ENCODE measurements around the gene TTC22.

The TTC22 gene

DNA sequence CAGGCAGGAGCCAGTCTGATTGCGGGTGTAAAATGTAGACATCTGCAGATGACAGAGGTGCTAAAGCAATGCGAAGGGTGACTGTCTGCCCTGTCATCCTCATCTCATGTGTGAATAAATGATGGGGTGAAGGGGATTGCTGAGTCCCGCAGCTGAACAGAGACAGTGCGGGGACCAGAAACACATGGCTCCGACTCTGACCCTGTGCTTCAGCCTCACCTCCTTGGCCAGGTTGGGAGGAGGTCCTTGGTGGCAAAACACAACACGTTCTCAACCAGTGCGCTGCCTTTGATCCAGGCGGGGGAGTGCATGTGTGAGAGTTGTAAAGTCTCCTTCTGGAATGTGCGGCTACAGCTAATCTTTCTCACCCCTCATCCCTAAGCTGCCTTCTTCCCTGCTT is 32.0 kb upstream of the TTC22 start:
- DNase-seq: no peak

DNA sequence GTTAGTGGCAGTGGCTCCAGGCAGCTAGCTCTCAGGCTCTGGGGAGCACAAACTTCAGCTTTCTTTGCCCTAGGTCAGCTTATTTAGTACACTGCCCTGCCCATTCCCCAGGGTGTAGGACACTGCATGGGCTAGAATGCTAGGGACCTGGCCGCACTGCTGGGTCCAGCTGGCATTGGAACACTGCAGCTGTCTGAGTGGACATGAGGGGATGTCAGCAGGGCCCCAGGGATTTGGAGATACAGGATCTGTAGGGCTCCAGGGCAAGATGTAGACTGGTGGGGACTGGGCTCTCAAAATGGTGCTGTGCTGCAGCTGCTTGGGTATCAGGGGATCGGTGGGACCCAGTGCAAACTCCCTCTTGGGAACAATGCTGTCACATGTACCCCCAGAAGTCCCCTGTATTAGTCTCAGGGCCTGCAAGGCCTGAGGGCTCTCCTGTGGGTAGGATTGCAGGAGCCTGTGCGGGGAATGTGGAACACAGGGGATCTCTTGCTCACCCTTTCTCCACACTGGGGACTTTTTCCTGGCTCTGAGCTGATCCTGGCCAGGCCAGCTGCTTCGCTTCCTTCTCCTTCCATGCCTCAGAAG is 25.2 kb upstream of the TTC22 start:
- no peak for DNase-seq

DNA sequence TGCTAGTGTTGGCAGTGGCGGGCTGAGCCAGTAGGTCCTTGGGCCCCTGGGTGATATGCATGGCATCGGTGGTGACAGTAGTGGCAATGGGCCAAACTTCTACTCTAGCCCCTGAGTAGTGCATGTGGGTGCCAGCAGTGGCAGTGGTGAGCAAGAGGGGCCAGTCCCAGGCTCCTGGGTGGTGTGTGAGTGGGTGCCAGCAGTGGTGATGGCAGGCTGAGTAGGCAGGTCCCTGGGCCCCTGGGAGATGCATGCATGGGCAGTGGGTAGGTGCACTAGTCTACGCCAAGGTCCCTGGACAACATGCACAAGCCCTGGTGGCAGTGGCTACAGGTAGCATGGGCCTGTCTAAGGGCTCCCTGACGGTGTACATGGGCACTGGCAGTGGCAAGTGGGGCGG is 24.6 kb upstream of the TTC22 start:
- no peak for DNase-seq

DNA sequence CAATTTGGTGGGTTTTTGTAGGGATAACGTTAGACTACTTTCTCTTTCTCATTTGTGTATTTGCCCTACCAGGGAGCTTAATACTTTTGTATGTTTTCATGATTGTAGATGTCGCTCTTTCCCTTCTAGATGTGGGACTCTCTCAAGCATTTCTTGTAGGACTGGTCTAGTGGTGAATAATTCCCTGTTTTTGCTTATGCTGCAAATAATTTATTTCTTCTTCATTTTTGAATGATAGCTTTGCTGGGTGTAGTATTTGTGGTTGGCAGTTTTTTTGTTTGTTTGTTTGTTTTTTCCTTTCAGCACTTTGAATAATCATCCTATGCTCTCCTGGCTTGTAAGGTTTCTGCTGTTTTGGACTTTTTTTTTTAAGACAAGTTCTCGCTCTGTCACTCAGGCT is 22.5 kb upstream of the TTC22 start:
- DNase-seq: no peak

DNA sequence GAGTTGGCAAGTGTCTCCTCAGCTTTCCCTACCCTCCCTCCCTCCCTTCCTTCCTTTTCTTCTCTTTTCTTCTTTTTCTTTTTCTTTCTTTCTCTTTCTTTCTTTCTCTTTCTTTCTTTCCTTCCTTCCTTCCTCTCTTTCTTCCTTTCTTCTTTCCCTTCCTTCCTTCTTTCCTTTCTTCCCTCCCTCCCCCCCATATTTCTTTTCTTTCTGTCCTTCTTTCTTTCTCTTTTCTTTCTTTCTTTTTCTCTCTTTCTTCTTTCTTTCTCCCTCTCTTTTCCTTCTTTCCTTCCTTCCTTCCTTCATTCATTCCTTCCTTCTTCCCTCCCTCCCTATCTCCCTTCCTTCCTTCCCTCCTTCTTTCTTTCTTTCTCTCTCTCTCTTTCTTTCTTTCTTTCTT is 18.6 kb upstream of the TTC22 start:
- DNase-seq: no peak

DNA sequence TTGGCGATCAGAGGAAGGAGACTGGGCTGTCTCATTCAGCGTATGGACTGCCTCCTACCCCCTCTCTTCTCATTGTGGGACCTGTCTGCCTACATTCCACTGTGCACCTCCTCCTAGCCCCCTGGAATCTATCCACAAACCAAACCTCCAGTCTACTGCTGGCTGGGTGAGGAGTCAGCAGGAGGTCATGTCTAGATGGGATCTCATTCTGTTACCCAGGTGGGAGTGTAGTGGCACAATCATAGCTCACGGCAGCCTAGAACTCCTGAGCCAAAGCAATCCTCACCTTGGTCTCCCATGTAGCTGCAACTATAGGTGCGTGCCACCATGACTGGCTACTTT is 18.0 kb upstream of the TTC22 start:
- DNase-seq: no peak

DNA sequence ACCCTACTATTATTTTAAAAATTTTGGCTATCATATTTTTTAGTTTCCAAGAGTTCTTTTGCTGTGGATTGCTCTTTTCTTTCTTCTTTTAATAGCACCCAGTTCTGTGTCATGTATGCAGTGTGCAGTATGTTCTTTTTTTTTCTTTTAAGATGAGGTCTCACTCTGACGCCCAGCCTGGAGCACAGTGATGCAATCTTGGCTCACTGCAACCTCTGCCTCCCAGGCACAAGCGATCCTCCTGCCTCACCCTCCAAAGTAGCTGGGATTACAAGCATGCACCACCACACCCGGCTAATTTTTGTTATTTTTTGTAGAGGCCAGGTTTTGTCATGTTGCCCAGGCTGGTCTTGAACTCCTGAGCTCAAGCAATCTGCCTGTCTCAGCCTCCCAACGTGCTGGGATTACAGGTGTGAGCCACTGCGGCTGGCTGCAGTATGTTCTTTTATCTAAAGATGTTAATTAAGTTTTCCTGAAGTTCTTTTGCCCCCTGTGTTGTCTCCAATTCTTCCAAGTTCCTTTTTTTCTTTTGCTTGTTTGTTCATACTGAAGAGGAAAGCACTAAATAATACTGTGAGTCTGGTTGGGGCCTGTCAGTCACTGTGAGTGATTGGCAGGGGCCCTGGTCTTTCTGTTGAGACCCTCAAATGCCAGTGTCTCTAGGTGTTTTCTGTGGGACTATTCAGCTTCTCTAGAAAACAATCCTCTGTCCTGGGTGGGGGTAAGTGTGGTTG is 17.5 kb upstream of the TTC22 start:
- DNase-seq: no peak

DNA sequence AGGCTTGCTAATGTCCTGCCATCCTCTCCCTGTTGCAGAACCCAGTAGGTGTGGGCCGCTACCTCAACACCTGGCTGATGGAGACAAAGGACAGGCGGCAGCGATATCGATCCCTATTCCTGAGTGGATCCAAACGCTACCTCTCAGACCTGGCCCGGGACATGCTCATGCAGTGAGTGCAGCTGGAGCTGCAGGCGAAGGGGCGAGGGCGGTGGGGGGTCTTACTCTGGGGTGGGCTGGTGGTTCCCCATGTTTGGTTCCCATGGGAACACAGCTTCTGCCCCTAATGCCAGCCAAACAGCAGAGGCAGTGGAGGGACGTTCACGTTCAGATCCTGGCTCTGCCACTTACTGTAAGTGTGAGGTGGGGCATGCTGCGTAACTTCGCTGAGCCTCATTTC is 15.8 kb upstream of the TTC22 start:
- DNase-seq: no peak

DNA sequence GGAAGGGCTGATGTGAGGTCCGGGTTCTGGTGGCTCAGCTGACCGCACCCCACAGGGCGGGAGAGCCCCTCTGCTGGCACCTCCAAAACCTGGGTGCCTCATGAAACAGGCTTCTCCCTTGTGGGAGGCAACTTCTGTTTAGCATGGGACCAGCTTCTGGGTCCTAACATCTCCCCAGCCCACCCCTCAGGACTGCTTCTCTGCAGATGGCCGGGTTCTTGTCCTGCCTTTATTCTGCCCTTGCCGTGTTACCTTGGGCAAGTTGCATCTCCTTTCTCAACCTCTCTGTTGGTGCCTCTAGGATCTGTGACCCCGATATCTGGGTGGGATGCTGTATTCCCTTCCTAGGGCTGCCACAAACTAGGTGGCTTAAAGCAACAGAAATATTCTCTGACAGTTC is 15.0 kb upstream of the TTC22 start:
- DNase-seq: no peak

DNA sequence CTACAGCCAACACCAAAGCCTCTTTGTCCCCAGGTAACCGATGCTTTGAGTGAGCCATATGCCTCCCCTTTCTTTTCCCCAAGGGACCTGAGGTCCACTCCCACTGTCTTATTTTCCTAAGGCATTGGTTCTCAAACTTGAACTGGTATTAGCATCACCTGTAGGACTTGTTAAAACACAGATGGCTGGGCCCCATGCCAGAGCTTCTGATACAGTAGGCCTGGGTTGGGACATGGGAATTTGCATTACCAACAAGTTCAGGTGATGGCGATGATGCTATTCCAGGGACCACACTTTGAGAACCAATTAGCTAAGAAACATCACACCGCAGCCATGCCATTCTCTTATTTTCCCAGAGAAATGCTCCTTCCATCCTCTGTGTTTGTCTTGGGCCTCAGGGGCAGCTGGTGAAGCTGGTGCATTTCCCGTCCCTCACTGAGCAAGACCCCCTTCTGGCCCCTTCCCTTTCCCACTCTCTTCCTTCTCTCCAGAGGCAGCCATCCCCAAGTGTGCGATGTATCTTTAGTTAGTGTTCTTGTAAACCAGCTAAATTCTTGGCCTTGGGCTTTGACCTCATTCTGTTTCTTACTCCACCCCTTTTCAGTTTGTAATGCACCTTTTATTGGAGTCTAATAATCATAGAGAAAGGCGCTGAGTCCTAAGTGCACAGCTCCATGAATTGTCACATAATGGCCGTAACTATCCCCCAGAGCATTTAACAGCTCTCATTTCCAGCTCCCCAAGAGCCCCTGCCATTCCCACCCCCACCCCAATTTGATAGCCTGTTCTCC is 14.2 kb upstream of the TTC22 start:
- DNase-seq: no peak

DNA sequence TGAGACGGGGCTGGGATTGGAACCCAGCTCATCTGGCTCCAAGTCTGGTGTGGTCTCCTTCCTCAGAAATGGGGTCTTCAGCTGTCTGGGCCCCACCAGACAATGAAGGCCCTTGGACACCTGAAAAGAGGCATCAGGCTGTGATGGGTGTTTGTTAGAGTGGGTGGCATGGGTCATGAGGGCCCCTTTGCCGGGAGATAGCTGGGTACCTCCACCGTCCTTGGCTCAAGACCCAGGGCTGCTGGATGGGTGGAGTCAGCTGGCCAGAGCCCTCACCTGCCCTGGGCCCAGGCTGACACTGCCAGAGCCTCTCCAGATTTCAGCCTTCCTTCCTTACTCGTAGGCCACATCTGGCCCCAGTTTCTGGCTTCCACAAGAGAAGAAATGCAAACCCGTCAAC is 13.4 kb upstream of the TTC22 start:
- no peak for DNase-seq

DNA sequence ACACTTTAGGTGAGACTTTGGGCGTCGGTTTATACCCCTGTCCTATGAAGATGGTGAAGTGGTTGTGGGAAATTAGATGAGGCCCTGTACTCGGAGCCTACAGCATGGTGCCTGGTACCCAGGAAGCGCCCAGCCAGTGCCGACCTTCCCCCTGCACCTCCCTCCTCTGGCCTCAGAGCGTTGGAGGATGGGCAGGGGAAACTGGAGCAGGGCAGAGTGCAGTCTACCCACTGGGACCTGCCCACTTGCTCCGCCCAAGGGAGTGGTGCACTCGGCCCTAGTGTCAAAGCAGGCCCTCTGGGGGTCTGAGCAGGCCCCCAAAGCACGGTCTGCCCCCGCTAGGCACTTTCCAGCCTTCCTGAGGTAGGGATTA is 13.0 kb upstream of the TTC22 start:
- DNase-seq: peak; percentile 55

DNA sequence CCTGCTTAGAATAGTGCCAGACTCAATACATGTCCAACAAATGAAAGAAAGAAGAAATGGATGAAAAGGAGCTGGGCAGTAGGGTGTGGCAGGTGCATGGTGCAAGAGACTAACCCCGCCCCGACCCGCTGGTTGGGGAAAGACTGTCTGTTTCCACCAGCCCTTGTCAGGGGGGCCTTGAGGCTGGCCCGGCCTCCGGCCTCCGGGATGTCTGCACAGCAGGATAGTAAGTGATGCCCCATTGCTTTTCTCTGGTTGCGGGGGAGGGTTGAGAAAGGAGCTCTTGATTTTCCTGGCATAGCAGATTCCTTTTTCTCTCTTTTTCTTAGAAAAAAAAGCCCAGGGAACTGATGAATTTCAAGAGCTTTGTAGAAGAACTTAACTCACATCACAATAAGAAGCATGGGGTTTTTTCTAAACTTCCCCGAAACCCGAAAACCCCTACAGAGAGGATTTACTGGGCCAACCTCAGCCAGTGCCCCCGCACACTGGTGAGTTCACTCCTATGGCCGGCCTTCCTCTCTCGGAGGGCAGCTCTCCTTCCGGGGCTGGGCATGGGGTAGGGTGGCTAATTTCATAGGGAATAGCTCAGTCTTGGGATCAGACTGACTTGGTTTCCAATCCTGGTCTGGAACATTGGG is 12.5 kb upstream of the TTC22 start:
- peak; percentile 57 for DNase-seq

DNA sequence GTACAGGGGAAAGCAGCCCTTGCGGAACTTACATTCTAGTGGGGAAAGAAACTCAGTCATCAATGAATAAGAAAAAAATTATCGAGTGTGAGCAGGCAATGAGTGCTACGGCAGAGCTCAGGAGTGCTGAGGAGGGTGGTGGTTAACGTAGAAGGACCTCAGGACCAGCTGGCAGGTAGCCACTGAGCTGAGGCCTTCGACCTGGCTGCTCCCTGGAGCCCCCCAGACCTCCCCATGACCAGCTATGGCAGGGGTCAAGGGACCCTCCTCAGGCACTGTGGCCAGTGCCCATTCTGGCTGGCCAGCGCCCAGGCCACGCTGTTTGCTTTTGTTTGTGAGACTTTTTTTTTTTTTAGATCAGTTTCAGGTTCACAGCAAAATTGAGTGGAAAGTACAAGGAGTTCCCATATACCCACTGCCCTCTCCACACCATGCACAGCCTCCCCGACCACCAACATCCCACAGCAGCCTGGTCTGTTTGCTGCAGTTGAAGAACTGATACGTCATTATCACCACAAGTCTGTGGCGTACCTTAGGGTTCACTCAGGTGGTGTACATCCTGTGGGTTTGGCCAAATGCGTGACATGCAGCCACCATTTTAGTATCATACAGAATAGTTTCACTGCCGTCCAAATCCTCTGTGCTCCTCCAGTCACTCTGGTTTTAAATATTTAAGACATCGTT is 11.8 kb upstream of the TTC22 start:
- DNase-seq: peak; percentile 47

DNA sequence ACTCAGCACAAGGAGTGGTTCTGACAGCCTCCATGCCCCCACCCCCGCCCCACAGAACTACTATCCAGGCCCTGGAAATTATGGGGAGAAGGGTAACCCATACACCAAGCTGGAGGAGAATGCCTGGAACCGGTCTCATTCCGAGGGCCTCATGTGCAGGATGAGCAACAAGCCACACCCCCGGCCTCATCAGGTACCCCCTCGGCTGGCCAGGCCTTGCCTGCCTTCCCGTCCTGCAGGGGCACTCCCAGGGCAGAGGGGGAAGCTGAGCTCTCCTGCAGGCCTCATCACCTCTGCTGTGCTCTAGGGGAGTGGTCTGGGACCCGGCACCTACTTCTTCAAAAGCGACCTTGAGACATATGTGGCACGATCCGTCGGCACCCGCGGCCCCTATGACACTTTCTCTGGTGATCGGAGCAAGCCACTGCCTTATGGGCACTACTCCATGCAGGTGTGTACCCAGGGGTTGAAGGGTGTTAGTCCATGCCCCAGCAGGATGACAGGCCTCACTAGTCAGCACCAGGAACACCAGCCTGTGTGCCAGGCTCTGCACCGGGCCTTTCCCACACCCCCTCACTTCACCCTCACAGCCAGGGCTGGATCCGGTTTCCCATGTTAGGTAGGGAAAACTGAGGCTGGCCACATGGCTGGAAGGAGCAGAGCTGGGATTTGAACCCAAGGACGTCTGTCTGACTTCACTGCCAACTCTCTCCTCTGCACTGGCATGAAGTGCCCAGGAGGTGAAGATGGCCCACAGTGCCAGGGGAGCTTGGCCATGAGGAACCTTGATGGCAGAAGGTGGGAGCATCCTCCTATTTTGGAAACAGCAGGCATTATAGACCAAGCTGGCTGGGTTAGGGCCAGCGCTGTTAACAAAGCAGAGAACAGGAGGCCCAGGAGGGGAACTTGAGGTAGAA is 10.9 kb upstream of the TTC22 start:
- DNase-seq: no peak

DNA sequence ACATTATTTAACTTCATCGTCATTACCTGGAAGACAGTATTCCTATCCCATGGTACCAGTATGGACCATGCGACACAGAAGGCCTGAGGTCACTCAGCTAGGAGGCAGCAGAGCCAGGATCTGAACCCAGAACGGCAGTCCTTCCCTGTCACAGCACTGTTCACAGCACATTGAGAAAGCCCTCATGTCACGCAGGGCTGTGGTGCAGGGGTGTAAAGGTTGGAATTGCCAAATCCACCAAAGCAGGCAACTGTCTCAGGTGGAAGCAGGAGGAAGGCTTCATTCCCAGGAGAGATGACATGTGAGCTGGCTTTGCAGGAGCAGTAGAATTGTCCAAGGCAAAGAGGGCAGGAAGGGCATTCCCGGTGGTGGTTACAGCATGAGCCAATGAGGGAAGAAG is 9.9 kb upstream of the TTC22 start:
- no peak for DNase-seq

DNA sequence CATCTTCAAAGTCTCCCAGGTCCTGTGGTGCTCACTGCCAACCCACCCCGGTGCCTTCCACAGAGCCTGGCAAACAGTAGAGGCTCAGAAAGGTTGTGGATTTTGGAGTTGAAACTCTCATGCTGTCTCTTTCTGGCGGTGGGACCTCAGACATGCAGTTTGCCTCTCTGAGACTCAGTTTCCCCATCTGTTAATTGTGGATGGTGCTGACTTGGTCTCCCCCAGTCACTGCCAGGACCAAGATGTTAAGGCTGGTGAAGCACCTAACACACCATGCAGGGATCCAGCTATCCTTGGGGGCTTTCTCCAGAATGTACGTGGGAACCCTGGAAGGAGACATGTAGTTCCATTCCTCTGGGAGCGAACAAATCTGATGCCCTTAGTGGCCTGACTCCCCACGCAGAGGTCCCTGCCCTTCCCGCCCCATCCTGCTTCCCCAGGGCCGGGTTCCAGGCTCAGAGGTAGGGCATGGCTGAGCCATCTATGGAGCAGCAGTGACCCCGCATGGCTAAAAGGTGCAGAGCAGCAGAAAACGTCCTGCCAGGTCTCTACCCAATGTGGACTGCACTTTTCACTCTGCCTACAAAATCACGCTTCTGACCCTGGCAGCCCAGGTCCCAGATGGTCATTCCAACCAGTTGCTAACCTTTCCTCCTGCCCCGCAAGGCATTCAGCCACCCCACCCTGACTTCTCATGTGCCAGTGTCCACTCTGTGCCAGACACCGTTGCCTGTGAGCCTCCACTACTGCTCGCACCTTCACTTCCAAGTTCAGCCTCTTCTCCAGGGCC is 9.2 kb upstream of the TTC22 start:
- peak; percentile 49 for DNase-seq

DNA sequence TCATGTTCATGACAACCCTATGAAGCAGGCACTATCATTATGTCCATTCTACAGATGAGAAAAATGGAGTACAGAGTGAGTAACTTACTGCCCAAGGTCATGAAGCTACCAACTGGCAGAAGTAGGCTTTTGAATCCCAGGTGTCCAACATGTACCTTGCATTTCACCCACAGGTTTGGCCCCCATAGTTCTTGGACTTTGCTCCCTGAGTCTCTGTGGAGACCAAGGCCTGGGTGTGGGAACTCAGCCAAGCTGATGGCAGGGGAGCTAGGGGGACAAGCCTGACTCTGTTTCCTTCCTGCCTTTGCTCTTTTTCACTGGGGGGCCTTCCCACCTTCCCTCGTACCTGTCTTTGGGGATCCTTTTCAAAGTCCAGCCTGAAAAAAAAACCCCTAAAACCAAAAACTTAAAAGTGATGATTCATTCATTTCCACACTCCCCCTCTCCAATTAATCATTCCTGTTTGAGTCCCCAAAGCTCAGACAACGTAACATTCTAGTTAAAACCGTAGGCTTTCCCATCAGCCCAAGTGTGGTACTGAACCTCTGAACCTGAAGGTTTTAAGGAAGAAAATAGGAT is 8.5 kb upstream of the TTC22 start:
- DNase-seq: no peak

DNA sequence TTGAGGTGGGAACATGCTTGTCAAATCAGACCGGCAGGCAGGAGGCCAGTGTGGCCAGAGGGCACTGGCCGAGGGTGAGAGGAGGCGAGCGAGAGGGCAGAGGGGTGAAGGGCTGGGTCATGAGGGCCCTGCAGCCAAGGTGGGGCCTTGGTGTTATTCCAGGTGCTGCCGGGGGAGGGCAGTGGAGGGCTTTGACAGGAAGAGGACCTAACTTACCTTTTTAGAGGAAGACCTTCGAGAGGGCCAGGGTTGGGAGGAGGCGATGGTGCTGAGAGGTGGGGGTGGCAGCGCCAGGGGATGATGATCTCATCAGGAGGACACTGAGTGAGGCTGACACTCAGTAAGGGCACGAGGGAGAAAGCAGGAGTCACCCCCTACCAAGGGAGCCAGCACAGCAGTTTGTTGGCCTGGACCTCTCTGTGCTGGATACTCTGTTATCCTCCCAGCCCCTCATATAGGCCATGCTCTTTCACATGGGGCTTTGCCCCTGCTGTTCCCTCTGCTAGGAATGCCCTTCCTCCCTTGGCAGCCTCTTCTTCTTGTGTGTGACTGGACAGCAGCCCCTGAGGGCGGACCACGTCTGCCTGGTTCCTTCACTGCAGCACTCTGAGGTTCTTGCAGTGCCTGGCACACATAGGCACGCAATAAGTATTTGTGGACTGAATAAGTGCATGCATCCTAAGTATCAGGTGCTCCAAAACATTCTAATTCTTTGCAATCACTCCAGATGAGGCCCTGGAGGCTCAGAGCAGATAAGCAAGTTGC is 7.5 kb upstream of the TTC22 start:
- peak; percentile 29 for DNase-seq

DNA sequence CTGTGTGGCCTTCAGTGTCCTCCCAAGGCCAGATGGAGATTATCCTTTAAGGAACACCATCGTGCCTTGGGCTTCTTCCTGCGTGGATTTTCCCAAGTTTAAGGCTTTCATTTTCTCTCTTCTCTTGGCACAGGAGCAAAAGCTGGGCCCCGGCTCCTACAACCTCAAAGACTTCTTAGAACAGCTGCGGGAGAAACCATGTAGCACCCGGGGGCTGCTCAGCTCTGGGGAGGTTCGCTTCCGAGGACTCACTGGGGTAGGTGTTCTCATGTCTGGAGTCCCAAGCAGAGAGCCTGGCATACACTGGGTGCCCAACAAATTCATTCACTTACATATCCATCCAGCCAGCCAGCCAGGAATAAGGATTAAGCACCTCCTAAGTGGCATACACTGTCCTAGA is 6.6 kb upstream of the TTC22 start:
- DNase-seq: no peak
